GM23248 (cell line): Measurements from ENCODE around the gene MRPL33.

Experiments
- EZH2 ChIP-seq: fragments of 200-600 bp; sonication (generic); IDR thresholded peaks from 2 replicates; pipeline ENCODE4 v1.6.1; 2018; ENCODE audit warnings: antibody characterized with exemption, mild to moderate bottlenecking; ENCODE audit not compliant: insufficient read depth, poor library complexity, severe bottlenecking
- EZH2phosphoT487 ChIP-seq: fragments of 200-600 bp; sonication (generic); IDR thresholded peaks from 2 replicates; pipeline ENCODE4 v1.6.1; 2018; ENCODE audit warnings: antibody characterized with exemption, moderate library complexity, mild to moderate bottlenecking, low read depth; ENCODE audit not compliant: insufficient read depth

- TF ChIP-seq EZH2phosphoT487 (0 out of 2 replicates have a peak, but pooled peaks have one; percentile 20), EZH2 (no peak)
Measured at GRCh38 chr2:27809761-27810241, 38.3 kb downstream of the MRPL33 start.
